WERI-Rb-1 (cell line): ENCODE data around the gene PABPC1L.

Experiments
- DNase-seq: peaks from one replicate; pipeline ENCODE4 v3.0.0-alpha.2; 2020
- H3K27ac ChIP-seq: fragments of 250-450 bp; sonication (Bioruptor Pico); 2 replicates; pipeline ENCODE4 v1.5.1; 2020; ENCODE audit warnings: mild to moderate bottlenecking, moderate library complexity
- H3K27me3 ChIP-seq: fragments of 250-450 bp; sonication (Bioruptor Pico); 2 replicates; pipeline ENCODE4 v1.5.1; 2021; ENCODE audit warnings: mild to moderate bottlenecking, low read depth, moderate library complexity; ENCODE audit not compliant: insufficient read depth, severe bottlenecking
- H3K36me3 ChIP-seq: fragments of 250-450 bp; sonication (Bioruptor Pico); 2 replicates; pipeline ENCODE4 v1.5.1; 2020; ENCODE audit warnings: mild to moderate bottlenecking, moderate library complexity
- H3K4me3 ChIP-seq: 2 replicates; pipeline ENCODE4 v1.5.1; 2011; ENCODE audit warnings: low read depth, mild to moderate bottlenecking, control low read depth, low read length
- H3K9me3 ChIP-seq: fragments of 250-450 bp; sonication (Bioruptor Pico); 2 replicates; pipeline ENCODE4 v1.5.1; 2021; ENCODE audit warnings: mild to moderate bottlenecking, moderate library complexity; ENCODE audit not compliant: severe bottlenecking
- TF ChIP-seq, protein P1 (sequence below): IDR thresholded peaks from 2 replicates; pipeline ENCODE4 v1.5.1; 2011; ENCODE audit warnings: low read depth, mild to moderate bottlenecking, control low read depth, inconsistent platforms, low read length

The PABPC1L gene

DNA sequence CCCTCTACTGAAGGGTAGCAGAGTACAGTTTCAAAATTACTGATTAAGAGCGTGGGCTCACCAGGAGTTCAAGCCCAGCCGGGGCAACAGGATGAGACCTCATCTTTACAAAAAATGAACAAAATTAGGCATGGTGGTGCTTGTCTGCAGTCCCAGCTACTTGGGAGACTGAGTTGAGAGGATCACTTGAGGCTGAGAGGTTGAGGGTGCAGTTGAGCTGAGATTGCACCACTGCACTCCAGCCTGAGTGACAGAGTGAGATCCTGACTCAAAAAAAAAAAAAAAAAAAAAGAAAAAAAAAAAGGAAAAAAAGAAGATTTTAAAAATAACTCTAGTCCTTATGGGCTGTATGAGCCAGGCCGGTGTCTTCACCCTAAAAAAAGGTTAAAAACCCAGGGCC is 18.7 kb downstream of the PABPC1L start:
- Histone ChIP-seq H3K4me3 (no peak overlapping the region), H3K9me3 (no peaks in the 10 kb centered on the region), H3K27ac (no peak overlapping the region), H3K36me3 (peaks cover 31% of the 10 kb centered on the region), H3K27me3 (no peaks in the 10 kb centered on the region)
- TF ChIP-seq, protein P1, sequence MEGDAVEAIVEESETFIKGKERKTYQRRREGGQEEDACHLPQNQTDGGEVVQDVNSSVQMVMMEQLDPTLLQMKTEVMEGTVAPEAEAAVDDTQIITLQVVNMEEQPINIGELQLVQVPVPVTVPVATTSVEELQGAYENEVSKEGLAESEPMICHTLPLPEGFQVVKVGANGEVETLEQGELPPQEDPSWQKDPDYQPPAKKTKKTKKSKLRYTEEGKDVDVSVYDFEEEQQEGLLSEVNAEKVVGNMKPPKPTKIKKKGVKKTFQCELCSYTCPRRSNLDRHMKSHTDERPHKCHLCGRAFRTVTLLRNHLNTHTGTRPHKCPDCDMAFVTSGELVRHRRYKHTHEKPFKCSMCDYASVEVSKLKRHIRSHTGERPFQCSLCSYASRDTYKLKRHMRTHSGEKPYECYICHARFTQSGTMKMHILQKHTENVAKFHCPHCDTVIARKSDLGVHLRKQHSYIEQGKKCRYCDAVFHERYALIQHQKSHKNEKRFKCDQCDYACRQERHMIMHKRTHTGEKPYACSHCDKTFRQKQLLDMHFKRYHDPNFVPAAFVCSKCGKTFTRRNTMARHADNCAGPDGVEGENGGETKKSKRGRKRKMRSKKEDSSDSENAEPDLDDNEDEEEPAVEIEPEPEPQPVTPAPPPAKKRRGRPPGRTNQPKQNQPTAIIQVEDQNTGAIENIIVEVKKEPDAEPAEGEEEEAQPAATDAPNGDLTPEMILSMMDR = no peak
- DNase-seq = no peak

DNA sequence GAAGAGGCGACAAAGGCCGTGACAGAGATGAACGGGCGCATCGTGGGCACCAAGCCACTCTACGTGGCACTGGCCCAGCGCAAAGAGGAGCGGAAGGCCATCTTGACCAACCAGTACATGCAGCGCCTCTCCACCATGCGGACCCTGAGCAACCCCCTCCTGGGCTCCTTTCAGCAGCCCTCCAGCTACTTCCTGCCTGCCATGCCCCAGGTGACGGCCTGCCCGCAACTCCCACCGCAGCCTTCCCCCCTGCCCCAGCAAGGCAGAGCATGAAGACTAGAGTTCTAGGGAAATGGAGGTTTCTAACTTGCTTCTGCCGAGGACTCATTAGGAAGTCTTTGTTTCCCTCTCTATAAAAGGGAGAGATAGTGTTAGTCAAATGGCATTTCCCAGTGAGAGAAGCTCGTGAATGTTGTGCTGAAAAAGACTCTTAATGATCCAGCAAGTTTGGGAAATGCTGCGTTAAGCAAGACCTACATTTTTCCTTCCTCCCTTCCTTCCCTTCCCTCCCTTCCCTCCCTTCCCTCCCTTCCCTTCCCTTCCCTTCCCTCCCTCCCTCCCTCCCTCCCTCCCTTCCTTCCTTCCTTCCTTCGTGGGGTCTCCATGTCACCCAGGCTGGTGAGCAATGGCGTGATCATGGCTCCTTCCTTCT is 20.8 kb downstream of the PABPC1L start:
- no peaks in the 10 kb centered on the region for H3K9me3 ChIP-seq
- TF ChIP-seq, protein P1 = no peak
- H3K27me3 ChIP-seq = no peaks in the 10 kb centered on the region
- peaks cover 31% of the 10 kb centered on the region for H3K36me3 ChIP-seq
- H3K27ac ChIP-seq = no peak overlapping the region
- no peak for DNase-seq
- no peak overlapping the region for H3K4me3 ChIP-seq

DNA sequence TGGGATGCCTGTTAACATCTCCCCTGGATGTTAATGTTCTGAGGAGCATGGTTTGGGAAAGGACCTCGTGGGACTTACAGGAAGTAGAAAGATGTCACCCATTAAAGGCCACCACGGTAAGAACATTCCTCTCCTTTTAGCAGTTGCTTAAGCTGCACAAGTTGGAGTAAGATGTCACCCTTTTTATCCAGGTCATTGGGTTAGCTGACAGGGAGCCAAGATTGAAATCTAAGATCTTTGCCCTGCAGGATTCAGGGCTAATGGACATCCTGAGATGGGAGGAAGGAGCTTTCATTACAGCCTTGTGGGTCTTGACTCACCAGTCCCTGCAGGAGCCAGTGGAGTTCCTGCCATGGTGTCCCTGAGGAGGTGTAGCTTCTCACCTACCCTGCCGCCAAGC is 22.1 kb downstream of the PABPC1L start:
- TF ChIP-seq, protein P1 = no peak
- no peak for DNase-seq
- Histone ChIP-seq H3K4me3 (no peak overlapping the region), H3K9me3 (no peaks in the 10 kb centered on the region), H3K36me3 (peaks cover 36% of the 10 kb centered on the region), H3K27me3 (no peaks in the 10 kb centered on the region), H3K27ac (no peak overlapping the region)

DNA sequence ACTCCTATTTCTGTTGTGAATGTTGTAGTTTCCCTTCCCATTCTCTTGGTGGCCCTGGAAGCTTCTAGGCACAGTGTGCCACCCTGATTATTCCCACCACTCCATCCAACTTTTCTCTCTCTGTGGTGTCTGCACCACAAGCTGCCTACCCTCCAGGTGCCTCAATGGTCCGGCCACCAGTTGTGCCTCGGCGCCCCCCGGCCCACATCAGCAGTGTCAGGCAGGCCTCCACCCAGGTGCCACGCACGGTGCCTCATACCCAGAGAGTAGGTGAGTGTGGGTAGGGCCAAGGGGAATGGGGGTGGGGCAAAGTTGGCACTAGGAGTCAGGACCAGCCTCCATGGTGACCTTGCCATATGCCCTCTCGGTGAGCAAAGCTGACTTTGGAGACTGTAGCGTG is 23.1 kb downstream of the PABPC1L start:
- Histone ChIP-seq H3K36me3 (peaks cover 38% of the 10 kb centered on the region), H3K27ac (no peak overlapping the region), H3K4me3 (no peak overlapping the region), H3K9me3 (no peaks in the 10 kb centered on the region), H3K27me3 (no peaks in the 10 kb centered on the region)
- DNase-seq = no peak
- TF ChIP-seq, protein P1 = no peak

DNA sequence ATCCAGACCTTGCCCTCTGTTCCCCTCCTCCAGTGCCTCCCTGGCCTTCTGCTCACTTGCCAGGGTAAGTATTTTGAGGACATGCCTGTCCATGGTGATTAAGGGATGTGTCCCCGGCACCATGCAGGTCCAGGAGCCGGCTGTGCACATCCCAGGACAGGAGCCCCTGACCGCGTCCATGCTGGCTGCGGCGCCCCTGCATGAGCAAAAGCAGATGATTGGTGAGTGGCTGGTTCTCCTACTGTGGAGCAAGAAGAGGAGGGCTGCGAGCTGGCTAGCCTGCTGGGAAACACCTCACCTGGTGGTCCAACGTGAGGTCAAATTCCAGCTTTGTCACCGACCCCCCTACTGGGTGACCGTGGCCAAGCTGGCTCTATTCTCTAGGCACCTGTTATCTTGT is 26.6 kb downstream of the PABPC1L start:
- H3K4me3 ChIP-seq = no peak overlapping the region
- TF ChIP-seq, protein P1 = no peak
- peak; percentile 20 for DNase-seq
- peaks cover 54% of the 10 kb centered on the region for H3K36me3 ChIP-seq
- no peak overlapping the region for H3K27ac ChIP-seq
- no peaks in the 10 kb centered on the region for H3K9me3 ChIP-seq
- H3K27me3 ChIP-seq = no peaks in the 10 kb centered on the region

DNA sequence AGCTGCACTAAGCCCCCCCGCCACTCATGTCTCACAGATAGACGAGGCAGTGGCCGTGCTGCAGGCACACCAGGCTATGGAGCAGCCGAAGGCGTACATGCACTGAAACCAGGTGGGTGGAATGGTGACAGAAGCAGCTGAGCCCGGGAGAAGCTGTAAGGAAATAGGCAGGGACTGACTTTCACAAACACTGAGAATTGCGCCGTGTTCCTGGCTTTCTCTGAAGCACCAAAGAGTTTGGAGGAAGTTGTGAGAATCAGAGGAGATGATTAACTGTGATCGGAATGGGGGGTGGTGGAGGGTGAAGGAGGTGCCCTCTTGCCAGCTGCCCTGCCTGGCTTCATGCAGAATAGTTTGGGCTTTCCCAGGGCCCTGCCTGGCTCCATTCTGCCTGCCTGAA is 28.8 kb downstream of the PABPC1L start:
- TF ChIP-seq, protein P1 = no peak
- Histone ChIP-seq H3K9me3 (no peaks in the 10 kb centered on the region), H3K27ac (no peak overlapping the region), H3K27me3 (no peaks in the 10 kb centered on the region), H3K4me3 (no peak overlapping the region), H3K36me3 (peaks cover 58% of the 10 kb centered on the region)
- DNase-seq = no peak
